ENCODE data around the gene DNAH17.
A peak's percentile ranks its signal among the peaks of the same experiment; 100 is the strongest.

The DNAH17 gene

GRCh38 chr17:78532922-78533640, 44.1 kb downstream of the DNAH17 start:
- no peak overlapping the region for H3K4me3 Mint-ChIP-seq
- H3K9me3 Mint-ChIP-seq: no peaks in the 10 kb centered on the region
- peaks cover 23% of the 10 kb centered on the region for H3K4me1 Mint-ChIP-seq
- H3K27me3 Mint-ChIP-seq (ENCODE audit: low read depth): no peaks in the 10 kb centered on the region
- H3K36me3 Mint-ChIP-seq (ENCODE audit: low read depth): no peaks in the 10 kb centered on the region
- no peak for TF ChIP-seq CTCF (IDR thresholded peaks at IDR 0.05; ENCODE audit: unreplicated experiment in 3 of 3)
- no peak overlapping the region for H3K27ac Mint-ChIP-seq

GRCh38 chr17:78532311-78532710, 44.9 kb downstream of the DNAH17 start:
- no peaks in the 10 kb centered on the region for H3K9me3 Mint-ChIP-seq

GRCh38 chr17:78530675-78531074, 46.5 kb downstream of the DNAH17 start:
- H3K9me3 Mint-ChIP-seq: no peaks in the 10 kb centered on the region
- TF ChIP-seq CTCF (IDR thresholded peaks at IDR 0.05; ENCODE audit: unreplicated experiment in 3 of 3): no peak
- H3K4me1 Mint-ChIP-seq: peaks cover 21% of the 10 kb centered on the region
- no peak overlapping the region for H3K4me3 Mint-ChIP-seq
- H3K36me3 Mint-ChIP-seq (ENCODE audit: low read depth): no peaks in the 10 kb centered on the region
- no peaks in the 10 kb centered on the region for H3K27me3 Mint-ChIP-seq (ENCODE audit: low read depth)
- peak overlapping the region in 1 of 3 experiments; percentile 1 for H3K27ac Mint-ChIP-seq

More at GRCh38 chr17:78532311-78532710, 44.9 kb downstream of the DNAH17 start:
- Mint-ChIP-seq H3K27ac (no peak overlapping the region), H3K27me3 (ENCODE audit: low read depth) (no peaks in the 10 kb centered on the region), H3K4me1 (peaks cover 23% of the 10 kb centered on the region), H3K4me3 (no peak overlapping the region), H3K36me3 (ENCODE audit: low read depth) (no peaks in the 10 kb centered on the region)
- TF ChIP-seq CTCF (IDR thresholded peaks at IDR 0.05; ENCODE audit: unreplicated experiment in 3 of 3): no peak

- peaks cover 15% of the 10 kb centered on the region for H3K4me1 Mint-ChIP-seq
- no peak for TF ChIP-seq CTCF (IDR thresholded peaks at IDR 0.05; ENCODE audit: unreplicated experiment in 3 of 3)
- H3K27me3 Mint-ChIP-seq (ENCODE audit: low read depth): no peaks in the 10 kb centered on the region
- H3K36me3 Mint-ChIP-seq (ENCODE audit: low read depth): no peaks in the 10 kb centered on the region
- no peak overlapping the region for H3K4me3 Mint-ChIP-seq
- no peak overlapping the region for H3K27ac Mint-ChIP-seq
- H3K9me3 Mint-ChIP-seq: no peaks in the 10 kb centered on the region
Observed at GRCh38 chr17:78529871-78530670, 47.1 kb downstream of the DNAH17 start.

GRCh38 chr17:78529251-78529650, 47.9 kb downstream of the DNAH17 start:
- H3K4me1 Mint-ChIP-seq: peaks cover 9% of the 10 kb centered on the region
- TF ChIP-seq CTCF (IDR thresholded peaks at IDR 0.05; ENCODE audit: unreplicated experiment in 3 of 3): no peak
- no peaks in the 10 kb centered on the region for H3K36me3 Mint-ChIP-seq (ENCODE audit: low read depth)
- H3K27ac Mint-ChIP-seq: no peak overlapping the region
- H3K9me3 Mint-ChIP-seq: no peaks in the 10 kb centered on the region
- H3K27me3 Mint-ChIP-seq (ENCODE audit: low read depth): no peaks in the 10 kb centered on the region
- H3K4me3 Mint-ChIP-seq: no peak overlapping the region
